ENCODE measurements around the gene CAPN5. TPM values are rescaled to one million over a fixed set of nuclear protein-coding genes. Genes with fewer than 3 reads are reported as not detected.

Gene CAPN5
- total and polyA plus RNA-seq, 2 of the 13 experiments (the other 11 are each of a cell fraction or from before 2014, with no cell fraction given), result 0.27 to 1.2 TPM

GRCh38 chr11:77026221-77026620, 40.5 kb upstream of the CAPN5 start:
- 52% methylated on average over 3 of the region's 3 CpGs for WGBS (ENCODE audit: low lambda C conversion rate)
- Histone ChIP-seq H3K79me2 (ENCODE audit: insufficient read depth, low read length) (no peaks in the 10 kb centered on the region), H2AFZ (ENCODE audit: low read length) (no peak overlapping the region), H3K9ac (ENCODE audit: insufficient read depth, low read depth, low read length) (no peak overlapping the region), H3K27ac (ENCODE audit: extremely low read length, insufficient read depth, low read length) (no peak overlapping the region), H3K4me2 (ENCODE audit: low read depth, low read length) (no peak overlapping the region), H4K20me1 (ENCODE audit: insufficient read depth, low read length) (no peaks in the 10 kb centered on the region), H3K4me1 (ENCODE audit: insufficient read depth, low read length) (no peaks in the 10 kb centered on the region), H3K9me3 (ENCODE audit: low read length) (no peaks in the 10 kb centered on the region), H3K4me3 (replicated peaks in 1 of 3; ENCODE audit: insufficient read depth in 1 of 3, low read depth in 2 of 3, low read length in 3 of 3) (no peak overlapping the region), H3K27me3 (ENCODE audit: control insufficient read depth in 1 of 2, insufficient read depth in 2 of 2, low read length in 2 of 2) (peaks cover 0 to 36% of the 10 kb centered on the region in 2 experiments), H3K36me3 (replicated peaks in 1 of 2; ENCODE audit: control insufficient read depth in 1 of 2, insufficient read depth in 2 of 2, low read length in 2 of 2) (no peaks in the 10 kb centered on the region)
- ChIA-PET CTCF (ENCODE audit: low intra/inter-chr PET ratio, low total read pairs) (no interaction called here), POLR2A (no interaction called here)
- no peak for ATAC-seq
- in situ Hi-C loops (cut with HindIII; ENCODE audit: extremely low pct_ligation_motif_present, low pct_unique_long_range_greater_than_20kb) (loop anchor here (25.0 kb wide), 1 partner anchor 114 kb away; no protein-coding TSS in a partner anchor), intact Hi-C loops (cut with micrococcal nuclease; ENCODE audit: unreplicated experiment) (no loop called here)
- no peak for FAIRE-seq
- TF ChIP-seq ZNF674 (CRISPR knock-in tag; IDR thresholded peaks at IDR 0.05; ENCODE audit: low read depth), result no peak
- TF ChIP-seq PAF1 (CRISPR knock-in tag; IDR thresholded peaks at IDR 0.05), result no peak
- TF ChIP-seq TAF1 (CRISPR knock-in tag; IDR thresholded peaks at IDR 0.05), result no peak
- TF ChIP-seq ZFP36 (IDR thresholded peaks at IDR 0.05; ENCODE audit: borderline replicate concordance, low read depth, low read length, partially characterized antibody), result no peak
- no peak for TF ChIP-seq ZNF770 (CRISPR knock-in tag; IDR thresholded peaks at IDR 0.05)
- BruUV-seq (replicated peaks), result no TSS peak
- no peak for DNase-seq (ENCODE audit: low spot score)

GRCh38 chr11:77026743-77027142, 40.0 kb upstream of the CAPN5 start:
- no peaks in the 10 kb centered on the region for H3K9me3 ChIP-seq (ENCODE audit: low read length)
- ChIA-PET CTCF (ENCODE audit: low intra/inter-chr PET ratio, low total read pairs) (no interaction called here), POLR2A (no interaction called here)
- H4K20me1 ChIP-seq (ENCODE audit: insufficient read depth, low read length), result no peaks in the 10 kb centered on the region
- no peaks in the 10 kb centered on the region for H3K4me1 ChIP-seq (ENCODE audit: insufficient read depth, low read length)
- WGBS (ENCODE audit: low lambda C conversion rate), result 72% methylated on average over 2 of the region's 2 CpGs
- FAIRE-seq, result no peak
- no peak for DNase-seq (ENCODE audit: low spot score)
- no peak overlapping the region for H3K9ac ChIP-seq (ENCODE audit: insufficient read depth, low read depth, low read length)
- intact Hi-C loops (cut with micrococcal nuclease; ENCODE audit: unreplicated experiment), result no loop called here
- no peaks in the 10 kb centered on the region for H3K79me2 ChIP-seq (ENCODE audit: insufficient read depth, low read length)
- no peak for ATAC-seq
- in situ Hi-C loops (cut with HindIII; ENCODE audit: extremely low pct_ligation_motif_present, low pct_unique_long_range_greater_than_20kb), result loop anchor here (25.0 kb wide), 1 partner anchor 114 kb away; no protein-coding TSS in a partner anchor
- H3K27me3 ChIP-seq (ENCODE audit: control insufficient read depth in 1 of 2, insufficient read depth in 2 of 2, low read length in 2 of 2), result peaks cover 0 to 39% of the 10 kb centered on the region in 2 experiments
- BruUV-seq (replicated peaks), result no TSS peak
- TF ChIP-seq ZNF7 (CRISPR knock-in tag; IDR thresholded peaks at IDR 0.05) (no peak), CCDC6 (CRISPR knock-in tag; IDR thresholded peaks at IDR 0.05) (no peak), TARDBP (CRISPR knock-in tag; IDR thresholded peaks at IDR 0.05) (no peak), MLXIP (CRISPR knock-in tag; IDR thresholded peaks at IDR 0.05; ENCODE audit: borderline replicate concordance) (no peak)
- no peak overlapping the region for H3K4me3 ChIP-seq (replicated peaks in 1 of 3; ENCODE audit: insufficient read depth in 1 of 3, low read depth in 2 of 3, low read length in 3 of 3)
- no peak overlapping the region for H3K4me2 ChIP-seq (ENCODE audit: low read depth, low read length)
- no peak overlapping the region for H3K27ac ChIP-seq (ENCODE audit: extremely low read length, insufficient read depth, low read length)
- H2AFZ ChIP-seq (ENCODE audit: low read length), result no peak overlapping the region
- H3K36me3 ChIP-seq (replicated peaks in 1 of 2; ENCODE audit: control insufficient read depth in 1 of 2, insufficient read depth in 2 of 2, low read length in 2 of 2), result no peaks in the 10 kb centered on the region

Data from HepG2 (cell line).